Endothelial cell of umbilical vein (primary cell): ENCODE results near the gene BUD13. TPM values are rescaled to one million over a fixed set of nuclear protein-coding genes. Genes with fewer than 3 reads are reported as not detected.

Source experiments
- BruUV-seq: library from RNA; stranded (reverse); fragments of 400-500 nt; replicated peaks from 2 replicates; lab custom pipeline; 2021; lab: Mats Ljungman, UMichigan
- CTCF ChIA-PET: fragments of 300-600, 350-600 bp; sonication (Branson Sonifier 250); formaldehyde crosslinking; loops from one replicate; lab custom pipeline; 2021; ENCODE audit warnings: antibody characterized with exemption, inconsistent platforms; lab: Charles Lee
- POLR2A ChIA-PET: fragments of 300-600, 350-600 bp; sonication (Branson Sonifier 250); formaldehyde crosslinking; loops from one replicate; lab custom pipeline; 2021; ENCODE audit warnings: antibody characterized with exemption, inconsistent platforms; lab: Charles Lee
- DNase-seq: peaks from one replicate; pipeline ENCODE4 v3.0.0-alpha.2; 2011; ENCODE audit warnings: low read depth, low spot score
- FAIRE-seq: peaks from 2 replicates; lab custom pipeline; 2011; peaks lifted over from hg19 to GRCh38; lab: Jason Lieb, UNC
- H2AFZ ChIP-seq: 2 replicates; pipeline ENCODE4 v1.6.0; 2012; ENCODE audit warnings: low read depth, low read length, control low read depth, inconsistent platforms
- H3K27ac ChIP-seq: 2 replicates; pipeline ENCODE4 v1.5.1; 2011; ENCODE audit warnings: low read depth, mild to moderate bottlenecking, control low read depth, low read length, moderate library complexity; ENCODE audit not compliant: insufficient read depth
- H3K27me3 ChIP-seq, 2 experiments: 2 replicates each; pipeline versions ENCODE4 v1.6.0 to v1.6.1; 2011; ENCODE audit warnings: low read length in 2 of 2, mixed read lengths in 1 of 2; ENCODE audit not compliant: control insufficient read depth in 2 of 2, insufficient read depth in 2 of 2
- H3K36me3 ChIP-seq, 2 experiments: 2 replicates in 1 of 2; 3 replicates in 1 of 2; pipeline ENCODE4 v1.5.1; 2011; ENCODE audit warnings: low read length in 2 of 2, mild to moderate bottlenecking in 1 of 2, moderate library complexity in 1 of 2; ENCODE audit not compliant: control insufficient read depth in 2 of 2, insufficient read depth in 2 of 2; ENCODE audit errors: extremely low read depth in 1 of 2
- H3K4me1 ChIP-seq: 3 replicates; pipeline ENCODE4 v1.5.1; 2011; ENCODE audit warnings: mild to moderate bottlenecking, low read length; ENCODE audit not compliant: control insufficient read depth, insufficient read depth; ENCODE audit errors: extremely low read depth
- H3K4me2 ChIP-seq: 2 replicates; pipeline ENCODE4 v1.6.1; 2011; ENCODE audit warnings: low read length, control low read depth, mixed read lengths; ENCODE audit not compliant: insufficient read depth
- H3K4me3 ChIP-seq, 3 experiments: fragments of 200-600 bp in 1 of 3; sonication (generic), shearing (Covaris generic) in 1 of 3; replicated peaks in 1 of 3; 2 replicates each; pipeline ENCODE4 v1.5.1; 2011 to 2016; ENCODE audit warnings: control low read depth in 3 of 3, low read length in 3 of 3, mild to moderate bottlenecking in 2 of 3, inconsistent platforms in 1 of 3, low read depth in 1 of 3, moderate library complexity in 1 of 3; ENCODE audit not compliant: insufficient read depth in 1 of 3
- H3K79me2 ChIP-seq: 2 replicates; pipeline ENCODE4 v1.6.0; 2012; ENCODE audit warnings: low read length, inconsistent platforms; ENCODE audit not compliant: control insufficient read depth, insufficient read depth
- H3K9ac ChIP-seq: replicated peaks from 2 replicates; pipeline ENCODE3; 2011; ENCODE audit warnings: low read length, control low read depth; ENCODE audit not compliant: insufficient read depth; ENCODE audit errors: extremely low read depth
- H3K9me1 ChIP-seq: replicated peaks from 3 replicates; pipeline ENCODE4 v1.6.0; 2011; ENCODE audit warnings: mild to moderate bottlenecking, low read length; ENCODE audit not compliant: control insufficient read depth, insufficient read depth; ENCODE audit errors: extremely low read depth
- H3K9me3 ChIP-seq: replicated peaks from 2 replicates; pipeline ENCODE4 v1.5.1; 2012; ENCODE audit warnings: low read length, inconsistent platforms; ENCODE audit not compliant: control insufficient read depth, insufficient read depth
- H4K20me1 ChIP-seq: replicated peaks from 2 replicates; pipeline ENCODE3; 2011; ENCODE audit warnings: mild to moderate bottlenecking, low read length; ENCODE audit not compliant: control insufficient read depth, insufficient read depth; ENCODE audit errors: extremely low read depth
- CTCF ChIP-seq, 2 donors: IDR thresholded peaks; 1 replicate in 1 of 2; 2 replicates in 1 of 2; pipeline ENCODE4 v1.5.1; 2011; ENCODE audit warnings: low read length in 2 of 2, mild to moderate bottlenecking in 2 of 2, moderate library complexity in 2 of 2, control low read depth in 1 of 2, inconsistent platforms in 1 of 2, low read depth in 1 of 2; ENCODE audit not compliant: insufficient read depth in 1 of 2; ENCODE audit errors: extremely low read depth in 1 of 2
- EZH2 ChIP-seq: IDR thresholded peaks from 2 replicates; pipeline ENCODE4 v1.6.1; 2012; ENCODE audit warnings: borderline replicate concordance, low read depth, mild to moderate bottlenecking, moderate library complexity, low read length, inconsistent platforms; ENCODE audit not compliant: severe bottlenecking
- FOS ChIP-seq: IDR thresholded peaks from 2 replicates; pipeline ENCODE4 v1.6.1; 2011; ENCODE audit warnings: mild to moderate bottlenecking, low read length, moderate library complexity, borderline replicate concordance; ENCODE audit not compliant: insufficient read depth
- GATA2 ChIP-seq: IDR thresholded peaks from 2 replicates; pipeline ENCODE4 v1.7.0; 2011; ENCODE audit warnings: low read depth, mild to moderate bottlenecking, moderate library complexity, mixed read lengths, low read length; ENCODE audit not compliant: insufficient read length, insufficient read depth
- JUN ChIP-seq: IDR thresholded peaks from 2 replicates; pipeline ENCODE4 v1.6.1; 2011; ENCODE audit warnings: borderline replicate concordance, low read depth; ENCODE audit not compliant: insufficient read length, insufficient read depth
- MAX ChIP-seq: IDR thresholded peaks from 2 replicates; pipeline ENCODE4 v1.6.1; 2011; ENCODE audit not compliant: insufficient read depth, insufficient read length
- MYC ChIP-seq: IDR thresholded peaks from one replicate; pipeline ENCODE4 v1.6.1; 2011; ENCODE audit warnings: mild to moderate bottlenecking, low read depth, low read length
- POLR2A ChIP-seq: IDR thresholded peaks from 2 replicates; pipeline ENCODE4 v1.6.1; 2012; ENCODE audit warnings: low read depth, mild to moderate bottlenecking, control low read depth, low read length
- POLR2AphosphoS5 ChIP-seq: IDR thresholded peaks from 2 replicates; pipeline ENCODE4 v1.6.1; 2012; ENCODE audit warnings: low read depth, mild to moderate bottlenecking, control low read depth, low read length, moderate library complexity; ENCODE audit not compliant: insufficient read depth
- dilution Hi-C: fragments of 300-500 bp; cut with MboI; formaldehyde crosslinking; loops from one replicate; pipeline ENCODE4 v1.15.0; 2019; ENCODE audit warnings: low sequenced_read_pairs; ENCODE audit not compliant: extremely low pct_ligation_motif_present
- intact Hi-C: fragments of 100-400 bp; cut with micrococcal nuclease; formaldehyde crosslinking; loops from one replicate; pipeline ENCODE4 v1.10.0; 2022
- polyA plus RNA-seq, 4 experiments: library from polyadenylated mRNA; depleted of rRNA in 3 of 4; stranded (reverse) in 3 of 4; unstranded in 1 of 4; fragments of >200 nt; gene quantifications; 2 replicates each; pipeline versions ENCODE4 v1.2.1 to v1.2.3, GENCODE V29; 2011 to 2012; ENCODE audit warnings: missing spikeins in 1 of 4
- total RNA-seq: library from RNA; stranded (reverse); gene quantifications from 2 replicates; pipeline ENCODE4 v1.2.3, GENCODE V29; 2021

BUD13 gene
- total and polyA plus RNA-seq, 2 donors (not counting 3 experiments of a cell fraction or from before 2014, with no cell fraction given): 18.8 to 21.8 TPM

GRCh38 chr11:116777056-116777455 is 4.3 kb upstream of the BUD13 start:
- BruUV-seq: no TSS peak
- Histone ChIP-seq H3K4me1 (peaks cover 3% of the 10 kb centered on the region), H3K9ac (no peak overlapping the region), H3K4me2 (no peak overlapping the region), H4K20me1 (no peaks in the 10 kb centered on the region), H3K36me3 (peaks cover 17 to 18% of the 10 kb centered on the region in 2 experiments), H2AFZ (no peak overlapping the region), H3K4me3 (no peak overlapping the region), H3K27me3 (no peaks in the 10 kb centered on the region), H3K9me1 (no peaks in the 10 kb centered on the region), H3K79me2 (peaks cover 4% of the 10 kb centered on the region), H3K9me3 (no peaks in the 10 kb centered on the region), H3K27ac (no peak overlapping the region)
- POLR2A ChIA-PET: no interaction called here
- DNase-seq (no peak), FAIRE-seq (no peak)
- dilution Hi-C loops (no loop called here), intact Hi-C loops (no loop called here)
- CTCF ChIA-PET: interaction anchor here (1.0 kb wide), 1 partner anchor 14 kb away, joined by 7 read pairs; the partner anchor contains the start of gene APOA5
- TF ChIP-seq MYC: no peak
- no peak for TF ChIP-seq MAX
- TF ChIP-seq EZH2: no peak

DNA sequence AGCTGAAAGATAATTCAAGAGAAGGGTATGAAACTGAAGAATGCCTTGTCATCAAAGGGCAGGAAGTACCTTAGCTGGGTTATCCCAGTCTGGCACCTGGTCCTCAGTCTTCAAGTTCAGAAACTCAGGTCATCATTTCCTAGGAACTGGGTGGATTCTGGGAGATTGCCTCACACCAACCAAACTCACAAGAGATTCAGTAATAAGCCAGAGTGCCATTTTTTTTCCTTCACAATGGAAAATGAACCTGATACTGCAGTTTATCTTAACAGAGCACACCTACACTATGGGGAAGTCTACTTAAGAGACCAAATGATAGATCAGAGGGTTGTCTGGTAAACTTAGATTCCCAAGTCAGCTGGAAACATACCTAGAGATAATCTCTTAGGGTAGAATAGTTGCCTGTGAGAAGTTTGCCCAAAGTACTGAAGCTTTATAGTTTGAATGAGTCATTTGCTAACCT is 3.8 kb upstream of the BUD13 start:
- H3K27me3 ChIP-seq: no peaks in the 10 kb centered on the region
- dilution Hi-C loops (no loop called here), intact Hi-C loops (no loop called here)
- peaks cover 8% of the 10 kb centered on the region for H3K4me1 ChIP-seq
- no peaks in the 10 kb centered on the region for H3K9me3 ChIP-seq
- no peak overlapping the region for H3K4me2 ChIP-seq
- H3K79me2 ChIP-seq: peaks cover 9% of the 10 kb centered on the region
- no peak overlapping the region for H3K27ac ChIP-seq
- no peak for FAIRE-seq
- ChIA-PET CTCF (interaction anchor here (1.0 kb wide), 1 partner anchor 14 kb away, joined by 7 read pairs; the partner anchor contains the start of gene APOA5), POLR2A (no interaction called here)
- no TSS peak for BruUV-seq
- no peak overlapping the region for H2AFZ ChIP-seq
- peaks cover 15 to 16% of the 10 kb centered on the region in 2 experiments for H3K36me3 ChIP-seq
- no peak overlapping the region for H3K9ac ChIP-seq
- H3K9me1 ChIP-seq: no peaks in the 10 kb centered on the region
- H3K4me3 ChIP-seq: no peak overlapping the region
- no peak for DNase-seq
- no peaks in the 10 kb centered on the region for H4K20me1 ChIP-seq
- TF ChIP-seq GATA2 (no peak), POLR2AphosphoS5 (no peak), MYC (no peak), JUN (no peak), MAX (no peak), POLR2A (no peak), CTCF (IDR thresholded peaks at IDR 0.05; ENCODE audit: extremely low read depth in 1 of 2, insufficient read depth in 1 of 2, low read depth in 1 of 2, low read length in 2 of 2) (no peak), EZH2 (no peak), FOS (no peak)
